ENCODE results near the gene CEND1.
A peak's percentile ranks its signal among the peaks of the same experiment; 100 is the strongest.

Gene CEND1

GRCh38 chr11:831118-831864, 41.4 kb upstream of the CEND1 start:
- peaks cover 4% of the 10 kb centered on the region for H3K4me1 Mint-ChIP-seq (ENCODE audit: low read depth)
- no peak overlapping the region for H3K27ac Mint-ChIP-seq
- H3K4me3 Mint-ChIP-seq, result peak overlapping the region; percentile 67
- peaks cover 41% of the 10 kb centered on the region for H3K27me3 Mint-ChIP-seq (ENCODE audit: low read depth)
- no peaks in the 10 kb centered on the region for H3K36me3 Mint-ChIP-seq (ENCODE audit: low read depth)
- no peaks in the 10 kb centered on the region for H3K9me3 Mint-ChIP-seq

- Mint-ChIP-seq H3K36me3 (ENCODE audit: low read depth) (no peaks in the 10 kb centered on the region), H3K27ac (no peak overlapping the region), H3K27me3 (ENCODE audit: low read depth) (peaks cover 41% of the 10 kb centered on the region), H3K4me3 (peak overlapping the region; percentile 37), H3K4me1 (ENCODE audit: low read depth) (peaks cover 4% of the 10 kb centered on the region), H3K9me3 (no peaks in the 10 kb centered on the region)
Observed at GRCh38 chr11:830295-831117, 40.6 kb upstream of the CEND1 start.

GRCh38 chr11:829847-830294, 40.0 kb upstream of the CEND1 start:
- Mint-ChIP-seq H3K27me3 (ENCODE audit: low read depth) (peaks cover 41% of the 10 kb centered on the region), H3K36me3 (ENCODE audit: low read depth) (peaks cover 5% of the 10 kb centered on the region), H3K27ac (no peak overlapping the region), H3K9me3 (no peaks in the 10 kb centered on the region), H3K4me3 (no peak overlapping the region), H3K4me1 (ENCODE audit: low read depth) (peaks cover 4% of the 10 kb centered on the region)

GRCh38 chr11:829176-829846, 39.4 kb upstream of the CEND1 start:
- Mint-ChIP-seq H3K4me1 (ENCODE audit: low read depth) (peaks cover 4% of the 10 kb centered on the region), H3K4me3 (peak overlapping the region; percentile 37), H3K36me3 (ENCODE audit: low read depth) (peaks cover 6% of the 10 kb centered on the region), H3K27ac (no peak overlapping the region), H3K27me3 (ENCODE audit: low read depth) (peaks cover 41% of the 10 kb centered on the region), H3K9me3 (no peaks in the 10 kb centered on the region)

GRCh38 chr11:828506-829175, 38.8 kb upstream of the CEND1 start:
- H3K4me3 Mint-ChIP-seq, result peak overlapping the region; percentile 76
- H3K36me3 Mint-ChIP-seq (ENCODE audit: low read depth), result peaks cover 6% of the 10 kb centered on the region
- no peak overlapping the region for H3K27ac Mint-ChIP-seq
- no peaks in the 10 kb centered on the region for H3K9me3 Mint-ChIP-seq
- peaks cover 41% of the 10 kb centered on the region for H3K27me3 Mint-ChIP-seq (ENCODE audit: low read depth)
- H3K4me1 Mint-ChIP-seq (ENCODE audit: low read depth), result peaks cover 4% of the 10 kb centered on the region

- Mint-ChIP-seq H3K36me3 (ENCODE audit: low read depth) (peaks cover 6% of the 10 kb centered on the region), H3K9me3 (no peaks in the 10 kb centered on the region), H3K27me3 (ENCODE audit: low read depth) (peaks cover 41% of the 10 kb centered on the region), H3K27ac (no peak within 1 kb of the TSS), H3K4me1 (ENCODE audit: low read depth) (peaks cover 4% of the 10 kb centered on the region), H3K4me3 (peak within 1 kb of the TSS; percentile 76)
Observed at GRCh38 chr11:827897-828192, 38.0 kb upstream of the CEND1 start, which contains the start of gene CRACR2B. Gene CRACR2B, plus strand, starts transcription at chr11:827919. Its CDS starts 689 bp downstream, at chr11:828608.

- H3K27me3 Mint-ChIP-seq (ENCODE audit: low read depth), result peaks cover 41% of the 10 kb centered on the region
- H3K9me3 Mint-ChIP-seq, result no peaks in the 10 kb centered on the region
- H3K4me1 Mint-ChIP-seq (ENCODE audit: low read depth), result peaks cover 4% of the 10 kb centered on the region
Observed at GRCh38 chr11:827146-827896, 37.4 kb upstream of the CEND1 start.

GRCh38 chr11:826836-827145, 36.9 kb upstream of the CEND1 start:
- H3K27ac Mint-ChIP-seq, result peak overlapping the region; percentile 49
- H3K4me1 Mint-ChIP-seq (ENCODE audit: low read depth), result peaks cover 4% of the 10 kb centered on the region
- H3K27me3 Mint-ChIP-seq (ENCODE audit: low read depth), result peaks cover 36% of the 10 kb centered on the region
- no peaks in the 10 kb centered on the region for H3K9me3 Mint-ChIP-seq
- peak overlapping the region; percentile 76 for H3K4me3 Mint-ChIP-seq
- peaks cover 6% of the 10 kb centered on the region for H3K36me3 Mint-ChIP-seq (ENCODE audit: low read depth)

More at GRCh38 chr11:827146-827896, 37.4 kb upstream of the CEND1 start:
- Mint-ChIP-seq H3K36me3 (ENCODE audit: low read depth) (peaks cover 6% of the 10 kb centered on the region), H3K4me3 (peak overlapping the region; percentile 76), H3K27ac (no peak overlapping the region)

- Mint-ChIP-seq H3K4me1 (ENCODE audit: low read depth) (peaks cover 5% of the 10 kb centered on the region), H3K27ac (no peak overlapping the region), H3K27me3 (ENCODE audit: low read depth) (peaks cover 30% of the 10 kb centered on the region), H3K4me3 (peak overlapping the region; percentile 76), H3K9me3 (no peaks in the 10 kb centered on the region), H3K36me3 (ENCODE audit: low read depth) (peaks cover 6% of the 10 kb centered on the region)
Observed at GRCh38 chr11:826227-826621, 36.3 kb upstream of the CEND1 start.

- peaks cover 8% of the 10 kb centered on the region for H3K4me1 Mint-ChIP-seq (ENCODE audit: low read depth)
Observed at GRCh38 chr11:825366-826226, 35.7 kb upstream of the CEND1 start.

GRCh38 chr11:824942-825341, 35.1 kb upstream of the CEND1 start:
- no peak overlapping the region for H3K4me3 Mint-ChIP-seq
- H3K36me3 Mint-ChIP-seq (ENCODE audit: low read depth), result peaks cover 6% of the 10 kb centered on the region
- H3K9me3 Mint-ChIP-seq, result no peaks in the 10 kb centered on the region
- no peak overlapping the region for H3K27ac Mint-ChIP-seq
- peaks cover 26% of the 10 kb centered on the region for H3K27me3 Mint-ChIP-seq (ENCODE audit: low read depth)
- peaks cover 8% of the 10 kb centered on the region for H3K4me1 Mint-ChIP-seq (ENCODE audit: low read depth)

More at GRCh38 chr11:825366-826226, 35.7 kb upstream of the CEND1 start:
- no peak overlapping the region for H3K4me3 Mint-ChIP-seq
- no peaks in the 10 kb centered on the region for H3K9me3 Mint-ChIP-seq
- H3K27ac Mint-ChIP-seq, result no peak overlapping the region
- peaks cover 6% of the 10 kb centered on the region for H3K36me3 Mint-ChIP-seq (ENCODE audit: low read depth)
- H3K27me3 Mint-ChIP-seq (ENCODE audit: low read depth), result peaks cover 27% of the 10 kb centered on the region

- H3K4me3 Mint-ChIP-seq, result no peak overlapping the region
- H3K9me3 Mint-ChIP-seq, result no peaks in the 10 kb centered on the region
- peaks cover 20% of the 10 kb centered on the region for H3K27me3 Mint-ChIP-seq (ENCODE audit: low read depth)
- no peak overlapping the region for H3K27ac Mint-ChIP-seq
- peaks cover 8% of the 10 kb centered on the region for H3K4me1 Mint-ChIP-seq (ENCODE audit: low read depth)
- H3K36me3 Mint-ChIP-seq (ENCODE audit: low read depth), result peaks cover 6% of the 10 kb centered on the region
Observed at GRCh38 chr11:824292-824880, 34.5 kb upstream of the CEND1 start.
